HG03558 (cell line): Measurements from ENCODE around the gene KISS1.

Experiments used
- ATAC-seq: cut with Tn5 transposase; IDR thresholded peaks from one replicate; pipeline ENCODE4 v1.9.1; 2021; ENCODE audit warnings: moderate number of reproducible peaks; ENCODE audit not compliant: unreplicated experiment; ENCODE audit errors: extremely low read depth

KISS1 gene

DNA sequence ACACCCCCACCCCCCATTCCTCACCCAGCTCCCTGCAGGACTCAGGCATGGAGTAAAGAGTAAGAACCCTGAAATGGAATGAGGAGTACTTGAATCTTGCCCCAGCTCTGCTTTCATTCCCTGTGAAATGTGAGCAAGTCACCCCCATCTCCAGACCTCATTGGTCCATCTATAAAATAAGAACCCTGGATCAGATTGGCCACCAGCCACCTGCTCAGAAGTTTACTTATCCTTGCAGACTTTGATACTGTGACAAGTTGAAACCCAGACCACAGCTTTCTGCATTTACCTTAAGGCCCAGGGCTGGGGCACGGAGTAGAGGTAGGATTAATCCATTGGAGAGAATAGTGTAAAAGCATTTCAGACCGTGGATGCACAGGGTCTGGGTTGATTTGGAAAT lies 2.2 kb downstream of the KISS1 start:
- ATAC-seq, result no peak

DNA sequence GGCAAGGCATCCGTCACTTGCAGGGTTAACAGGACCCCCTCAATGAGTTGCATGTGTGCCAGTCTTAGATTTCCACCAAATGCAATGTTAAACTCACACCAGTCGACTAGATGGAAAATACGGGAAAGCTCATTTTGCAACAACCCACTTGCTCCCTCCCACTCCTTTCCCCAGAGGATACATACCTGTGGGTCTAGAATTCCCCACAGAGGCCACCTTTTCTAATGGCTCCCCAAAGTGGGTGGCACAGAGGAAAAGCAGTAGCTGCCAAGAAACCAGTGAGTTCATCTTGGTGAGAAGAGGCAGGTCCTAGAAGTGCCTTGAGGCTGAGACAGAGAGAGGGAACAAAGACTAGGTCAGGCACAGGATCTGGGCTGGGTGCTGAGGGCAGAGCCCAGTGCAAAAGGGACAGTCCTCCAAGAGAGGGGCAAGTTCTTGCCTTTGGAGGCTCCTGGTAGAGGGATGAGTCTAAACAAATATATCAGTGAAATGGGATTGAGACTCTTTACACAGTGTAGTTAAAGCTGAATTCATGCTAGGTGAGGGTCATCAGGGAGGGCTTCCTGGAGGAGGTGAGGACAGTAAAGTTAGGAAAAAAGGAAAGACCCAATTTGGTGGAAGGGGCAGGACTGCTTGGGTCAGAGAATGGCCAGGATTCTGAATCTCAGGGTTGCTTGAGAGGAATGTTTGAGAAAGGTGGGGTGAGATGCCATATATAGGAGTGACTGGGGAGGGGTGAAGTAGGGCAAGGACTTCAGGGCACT lies 3.5 kb downstream of the KISS1 start:
- ATAC-seq, result no peak

DNA sequence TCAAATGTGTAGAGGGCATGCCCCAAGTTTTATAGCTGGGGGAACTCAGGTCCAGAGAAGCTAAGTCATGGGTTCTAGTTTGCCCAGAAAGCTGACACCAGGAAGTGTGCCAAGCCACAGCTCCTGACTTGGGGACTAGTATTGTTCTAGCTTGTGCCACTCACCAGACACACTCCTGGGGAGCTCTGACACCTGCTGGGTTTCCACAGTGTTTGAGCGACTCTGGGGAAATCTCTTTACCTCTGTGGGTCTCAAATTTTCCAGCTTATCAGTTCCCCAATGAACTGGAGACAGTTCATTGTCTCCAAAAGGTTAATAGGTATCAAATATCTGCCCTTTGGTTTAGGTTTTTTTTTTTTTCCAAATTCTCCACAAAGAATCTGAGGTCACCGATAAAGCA lies 4.2 kb downstream of the KISS1 start:
- ATAC-seq, result no peak

DNA sequence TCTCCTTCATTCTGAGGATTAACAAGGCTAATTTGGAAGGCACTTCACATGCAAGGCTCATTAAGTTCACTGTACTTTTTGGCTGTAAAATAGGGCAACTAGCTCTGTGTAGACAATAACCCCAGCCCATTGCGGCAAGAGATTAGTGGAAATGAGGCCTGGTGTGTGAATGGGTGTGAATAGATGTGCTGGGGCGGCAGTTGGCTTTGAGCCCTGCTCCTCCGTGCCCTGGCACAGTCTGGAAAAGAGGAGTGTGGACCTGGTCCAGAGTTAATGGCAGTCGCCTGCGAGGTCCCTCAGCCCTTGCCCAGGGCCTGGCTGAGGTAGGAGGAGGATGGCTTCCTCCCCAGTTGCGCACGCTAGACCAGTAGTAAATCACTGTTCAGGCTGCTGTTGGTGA lies 4.8 kb downstream of the KISS1 start:
- ATAC-seq, result no peak

DNA sequence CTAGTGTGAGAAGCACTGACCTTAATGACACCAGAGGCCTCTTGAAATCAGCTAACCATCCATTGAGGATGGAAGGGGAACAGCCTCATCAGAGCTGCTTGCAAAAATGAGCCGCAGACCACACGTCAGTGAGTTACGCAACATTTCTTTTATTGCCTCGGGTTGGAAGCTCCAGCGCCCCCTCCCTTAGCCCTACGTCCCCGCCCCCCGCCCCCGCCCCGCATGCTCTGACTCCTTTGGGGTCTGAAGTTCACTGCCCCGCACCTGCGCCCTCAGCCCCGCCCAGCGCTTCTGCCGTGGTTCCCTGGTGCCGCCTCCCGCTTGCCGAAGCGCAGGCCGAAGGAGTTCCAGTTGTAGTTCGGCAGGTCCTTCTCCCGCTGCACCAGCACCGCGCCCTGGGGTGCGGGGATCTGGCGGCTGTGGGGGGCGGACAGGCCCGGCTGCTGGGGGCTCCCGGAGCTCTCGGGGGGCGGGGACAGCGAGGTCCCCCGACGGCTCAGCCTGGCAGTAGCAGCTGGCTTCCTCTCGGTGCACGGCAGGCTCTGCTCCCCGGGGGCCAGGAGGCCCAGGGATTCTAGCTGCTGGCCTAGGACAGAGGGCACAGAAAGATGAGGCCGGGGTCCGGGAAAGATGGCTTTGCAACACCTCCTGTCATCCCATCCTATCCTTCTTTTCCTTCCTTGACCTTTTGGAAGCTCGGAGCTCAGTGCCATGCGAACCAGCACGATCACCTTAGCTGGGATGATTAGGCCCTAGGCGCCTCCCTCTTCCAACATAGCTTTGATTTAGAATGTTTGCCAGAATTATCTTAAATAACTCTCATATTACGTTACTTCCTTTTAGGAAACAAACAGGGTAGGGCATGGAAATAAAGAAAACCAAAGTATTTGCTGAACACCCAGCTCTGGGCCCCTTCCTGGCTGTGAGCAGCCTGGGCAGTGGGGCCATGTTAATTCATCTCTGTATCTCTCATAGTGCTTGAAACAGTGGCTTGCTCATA lies 5.8 kb downstream of the KISS1 start:
- ATAC-seq, result no peak

DNA sequence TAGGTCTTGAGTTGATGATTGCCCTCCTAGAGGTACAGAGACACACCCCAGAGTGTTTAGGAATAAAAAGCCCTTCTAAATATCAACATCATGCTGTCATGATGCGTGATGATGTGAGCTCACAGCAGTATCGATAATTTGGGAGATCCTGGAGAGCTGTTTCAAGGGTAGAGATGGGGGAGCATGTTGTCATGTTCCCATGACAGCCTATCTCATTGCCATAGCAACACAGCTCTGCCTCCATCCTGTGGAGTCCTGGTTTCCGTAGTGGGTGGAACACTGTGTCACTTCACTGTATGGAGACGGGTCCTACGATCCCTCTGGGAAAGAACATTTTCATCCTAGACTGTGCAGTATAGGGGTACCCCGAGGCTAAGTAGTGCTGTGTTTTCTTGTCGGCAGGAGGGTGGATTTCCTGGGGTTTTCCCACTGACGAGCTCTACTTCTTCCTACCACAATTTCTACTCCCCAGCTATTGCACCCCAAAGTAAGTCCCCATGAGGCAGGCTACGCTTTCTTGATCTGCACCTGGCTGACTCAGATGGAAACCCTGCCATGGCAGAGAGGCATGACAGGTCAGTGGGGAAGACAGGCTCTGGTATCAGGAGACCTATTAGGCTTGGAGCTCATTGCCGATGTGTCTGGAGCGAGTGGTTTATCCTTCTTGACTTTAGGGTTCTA lies 7.2 kb downstream of the KISS1 start:
- ATAC-seq, result no peak

DNA sequence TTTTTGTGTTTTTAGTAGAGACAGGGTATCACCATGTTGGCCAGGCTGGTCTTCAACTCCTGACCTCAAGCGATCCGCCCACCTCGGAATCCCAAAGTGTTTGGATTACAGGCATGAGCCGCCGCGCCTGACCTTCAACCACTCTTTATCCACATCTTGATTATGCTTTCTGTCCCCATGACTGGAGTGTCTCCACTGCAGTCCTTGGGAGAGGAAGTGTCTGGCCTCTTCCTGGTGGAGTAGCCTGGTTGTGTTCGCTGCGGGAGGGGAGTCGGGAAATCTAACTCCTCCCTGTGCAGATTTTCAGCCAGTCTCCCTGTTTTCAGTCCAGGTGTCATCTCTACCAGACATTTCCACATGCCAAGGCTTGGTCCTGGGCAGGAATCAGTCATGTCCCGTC lies 9.7 kb downstream of the KISS1 start:
- ATAC-seq, result no peak

DNA sequence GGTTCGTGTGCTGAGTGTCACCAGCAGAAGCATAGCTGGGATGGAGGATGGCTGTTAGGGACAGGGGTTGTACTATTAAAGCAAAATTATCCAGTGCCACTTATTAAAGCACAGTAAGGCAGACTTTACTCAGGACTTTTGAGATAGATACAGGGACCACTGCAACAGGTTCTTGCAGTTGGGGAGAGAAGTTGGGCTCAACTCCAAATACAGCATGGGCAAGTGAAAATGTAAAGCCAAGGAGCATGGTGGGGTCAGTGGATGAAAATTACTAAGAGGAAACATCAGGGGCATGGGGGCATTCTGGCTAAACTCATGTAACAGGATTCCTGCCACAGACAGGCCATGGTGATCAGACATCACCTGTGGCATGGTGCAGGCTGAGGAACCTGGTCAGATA lies 15.2 kb downstream of the KISS1 start:
- no peak for ATAC-seq

DNA sequence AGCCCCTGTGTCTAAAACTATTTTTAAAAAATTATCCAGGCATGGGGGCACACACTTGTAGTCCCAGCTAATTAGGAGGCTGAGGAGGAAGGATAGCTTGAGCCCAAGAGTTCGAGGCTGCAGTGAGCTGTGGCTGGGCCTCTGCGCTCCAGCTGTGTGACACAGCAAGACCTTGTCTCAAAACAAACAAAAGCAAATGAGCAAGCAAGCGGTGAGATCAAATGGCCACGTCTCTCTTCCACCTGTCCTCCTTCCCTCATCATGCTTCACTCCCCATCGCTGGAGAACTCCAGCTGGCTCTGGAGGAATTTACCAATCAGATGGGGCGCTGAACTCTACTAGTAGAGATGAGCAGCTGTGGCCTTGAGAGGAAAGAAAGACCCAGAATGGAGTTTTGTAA lies 16.2 kb downstream of the KISS1 start:
- ATAC-seq, result no peak

DNA sequence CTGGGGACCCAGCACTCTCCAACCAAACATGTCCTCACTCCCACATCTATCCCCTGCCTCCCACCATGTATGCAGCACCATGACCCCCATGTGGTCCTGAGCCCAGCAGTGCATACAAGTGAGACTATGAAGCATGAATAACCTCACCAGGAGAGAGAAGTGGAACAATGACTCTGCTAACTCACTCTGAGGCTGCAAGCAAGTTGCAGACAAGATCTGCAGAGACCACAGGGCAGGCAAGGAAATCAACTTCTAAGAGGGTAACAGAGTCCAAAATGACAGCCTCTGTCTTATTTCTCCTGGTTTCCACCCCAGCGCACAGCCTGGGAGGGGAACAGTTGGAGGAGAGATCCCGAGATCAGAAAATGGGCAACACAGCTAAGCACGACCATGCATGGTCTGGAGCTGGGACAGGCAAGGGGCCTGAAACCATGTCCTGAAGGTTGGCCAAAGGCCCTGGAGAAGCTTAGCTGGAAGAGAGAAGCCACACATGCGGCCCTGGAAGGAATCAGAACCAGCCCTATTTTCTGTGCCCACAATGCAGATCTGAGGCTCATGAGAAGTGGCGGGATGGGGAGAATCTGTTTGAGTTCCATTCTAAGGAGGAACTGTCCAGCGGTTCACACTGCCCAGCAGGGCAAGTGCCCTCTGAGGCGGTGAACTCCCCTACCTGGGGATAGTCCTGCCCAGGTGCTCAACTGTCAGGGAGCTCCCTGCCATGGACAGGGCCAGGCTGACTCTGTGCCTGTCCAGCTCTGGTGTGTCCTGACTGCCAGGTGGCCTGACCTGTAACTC lies 17.6 kb downstream of the KISS1 start:
- no peak for ATAC-seq

DNA sequence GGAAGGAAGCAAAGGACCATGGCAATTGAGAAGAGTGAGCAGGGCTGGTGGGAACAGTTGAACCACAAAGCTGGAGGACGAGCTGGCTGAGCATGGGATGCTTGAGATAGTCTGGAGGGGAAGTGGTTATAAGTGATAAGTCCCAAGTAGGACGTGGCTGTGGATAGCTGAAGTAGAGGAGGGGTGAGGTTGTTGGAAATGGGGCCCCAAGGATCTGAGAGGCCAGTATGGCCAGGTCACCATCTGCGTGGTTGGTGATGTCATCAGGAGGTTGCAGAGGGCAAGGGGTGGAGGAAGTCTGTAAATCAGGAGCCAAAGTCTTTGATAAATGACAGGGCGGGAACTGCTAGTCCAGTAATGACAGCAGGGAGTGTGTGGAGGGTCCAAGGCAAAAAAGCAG lies 19.2 kb downstream of the KISS1 start:
- ATAC-seq, result no peak

DNA sequence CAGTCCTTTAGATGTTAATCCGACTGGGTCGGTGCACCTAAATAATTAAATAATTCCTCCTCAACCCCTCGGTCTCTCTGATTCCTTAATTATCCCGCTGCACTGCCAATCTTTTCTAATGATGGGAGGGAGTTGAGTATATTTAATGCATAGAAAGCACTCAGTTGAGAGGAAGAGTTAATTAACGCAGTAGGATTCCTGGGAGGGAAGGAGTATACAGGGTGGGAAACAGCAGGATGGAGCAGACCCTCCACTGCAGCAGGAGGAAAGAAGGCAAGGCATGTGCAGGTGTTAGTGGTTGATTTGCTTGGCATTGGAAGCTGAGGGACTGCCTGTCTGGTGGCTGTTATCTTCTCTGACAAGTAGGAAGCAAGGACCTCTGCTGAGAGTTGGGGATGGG lies 20.2 kb downstream of the KISS1 start:
- ATAC-seq, result no peak

DNA sequence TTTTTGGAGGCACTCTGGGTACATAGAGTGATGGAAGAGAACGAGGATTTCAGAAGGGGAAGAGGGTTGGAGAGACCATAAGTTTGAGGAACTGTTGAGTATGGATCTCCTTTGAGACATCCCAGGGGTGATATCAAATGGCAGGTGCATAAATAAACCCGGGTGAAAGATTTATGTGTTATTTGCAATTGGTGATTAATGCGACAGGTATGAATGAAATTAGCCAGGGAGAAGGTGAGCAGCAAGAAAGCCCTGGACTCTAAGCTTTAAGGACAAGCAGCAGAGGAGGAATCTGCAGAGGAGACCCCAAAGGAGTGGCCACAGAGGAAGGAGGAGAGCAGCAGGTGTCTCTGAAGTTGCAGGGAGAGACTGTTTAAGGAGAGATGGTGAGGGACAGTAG lies 21.3 kb downstream of the KISS1 start:
- ATAC-seq, result no peak

DNA sequence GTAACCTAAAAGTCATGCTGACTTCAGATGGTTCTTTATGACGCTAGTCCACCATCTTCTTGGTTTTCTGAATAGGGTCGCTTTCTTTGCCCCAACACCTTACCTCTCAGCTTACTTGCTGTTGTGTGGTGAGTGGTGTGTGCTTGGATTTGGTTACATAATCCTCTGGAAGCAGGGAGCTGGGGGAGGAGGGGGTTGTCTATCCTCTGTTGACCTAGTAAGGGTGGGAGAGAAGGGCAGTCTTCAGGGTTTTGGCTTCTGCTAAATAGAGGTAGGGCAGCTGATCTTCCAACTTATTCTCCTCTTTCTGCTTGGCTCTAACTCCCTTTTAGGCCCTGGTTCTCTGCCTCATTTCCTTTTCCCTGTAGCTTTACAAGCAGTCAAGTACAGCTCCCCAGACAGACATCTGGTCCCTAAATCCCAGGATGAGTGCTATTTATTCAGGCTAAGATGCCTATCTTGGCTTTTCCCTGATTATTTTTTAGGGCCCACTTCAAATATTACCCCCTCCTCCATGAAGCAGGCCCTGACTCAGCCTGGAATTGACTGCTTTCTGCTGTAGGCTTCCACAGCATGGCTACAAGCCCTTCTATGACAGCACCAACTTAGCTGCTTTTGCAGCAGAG lies 23.8 kb downstream of the KISS1 start:
- ATAC-seq, result no peak

DNA sequence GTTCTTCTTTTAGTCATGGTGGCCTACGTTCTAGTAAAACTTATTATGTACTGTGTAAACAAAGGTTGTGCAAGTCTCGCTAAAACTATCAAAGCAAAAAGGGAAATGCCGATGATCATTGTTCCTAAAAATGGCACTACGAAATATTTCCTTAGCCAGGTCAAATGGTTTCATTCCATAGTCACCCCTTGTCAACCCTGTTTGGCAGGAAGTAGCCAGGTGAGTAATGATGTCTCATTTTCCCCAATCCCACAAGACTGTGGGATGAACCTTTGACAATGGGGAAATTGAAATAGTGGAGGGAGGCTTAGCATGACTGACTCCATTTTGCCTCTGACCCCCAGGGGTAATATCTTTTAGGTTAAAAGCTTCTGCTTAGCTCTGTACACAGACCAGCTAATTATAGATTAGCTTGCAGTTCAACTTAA lies 24.5 kb downstream of the KISS1 start:
- no peak for ATAC-seq

DNA sequence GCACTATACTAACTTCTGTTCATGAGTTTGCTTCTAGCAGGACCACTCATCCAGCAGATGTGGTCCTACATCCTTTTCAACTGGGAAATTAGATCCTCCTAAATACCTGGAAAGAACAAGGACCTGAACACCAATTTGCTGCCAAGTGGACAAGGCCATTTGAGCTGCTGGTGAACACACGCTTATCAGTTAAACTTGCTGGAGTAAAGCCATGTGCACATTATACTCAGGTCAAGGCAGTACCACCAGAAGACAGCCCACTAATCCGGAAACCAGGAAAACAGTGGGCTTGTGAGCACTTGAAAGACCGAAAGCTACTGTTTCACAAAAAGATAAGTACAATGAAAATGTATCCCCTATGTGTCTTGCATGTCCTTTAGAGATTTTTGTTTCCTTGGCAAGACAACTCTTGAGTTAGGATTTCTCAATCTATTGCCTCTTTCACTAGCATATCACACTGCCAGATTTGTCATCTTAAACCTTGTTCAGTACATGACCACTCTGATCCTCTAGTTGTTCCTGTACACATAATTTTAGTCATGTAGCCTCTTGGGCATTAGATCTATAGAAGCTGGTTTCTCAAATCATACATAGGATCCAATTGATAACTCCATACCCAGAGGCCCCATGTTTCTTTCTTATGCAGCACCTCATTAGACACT lies 25.7 kb downstream of the KISS1 start:
- no peak for ATAC-seq

DNA sequence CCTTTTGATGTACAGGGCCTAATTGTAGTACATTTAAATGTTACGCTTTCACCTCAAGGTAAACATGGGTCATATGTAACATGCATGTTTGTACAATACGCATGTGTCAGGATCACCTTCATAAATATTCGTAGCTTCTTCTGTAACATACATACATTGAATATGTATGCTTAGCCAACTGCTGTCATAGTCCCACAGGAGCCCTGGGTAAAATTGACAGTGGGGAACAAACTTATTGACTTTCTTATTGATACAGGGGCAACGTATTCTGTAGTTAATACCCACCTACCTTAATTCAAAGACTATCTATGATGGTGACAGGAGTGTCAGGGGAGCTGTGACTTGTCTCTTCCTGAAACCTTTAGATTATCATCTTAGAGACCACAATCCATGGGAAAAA lies 26.4 kb downstream of the KISS1 start:
- no peak for ATAC-seq

DNA sequence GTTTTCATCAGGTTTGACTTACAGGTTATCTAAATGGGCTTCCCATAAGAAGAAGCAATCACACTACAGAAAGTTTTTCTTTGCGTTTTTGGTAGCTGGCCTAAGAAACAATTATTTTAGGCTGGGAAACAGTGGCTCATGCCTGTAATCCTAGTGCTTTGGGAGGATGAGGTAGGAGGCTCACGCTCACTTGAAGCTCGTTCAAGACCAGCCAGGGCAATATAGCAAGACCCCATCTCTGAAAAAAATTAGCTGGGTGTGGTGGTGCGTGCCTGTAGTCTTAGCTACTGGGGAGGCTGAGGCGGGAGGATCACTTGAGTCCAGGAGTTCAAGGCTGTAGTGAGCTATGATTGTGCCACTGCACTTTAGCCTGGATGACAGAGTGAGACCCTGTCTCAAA lies 28.6 kb downstream of the KISS1 start:
- ATAC-seq, result no peak

DNA sequence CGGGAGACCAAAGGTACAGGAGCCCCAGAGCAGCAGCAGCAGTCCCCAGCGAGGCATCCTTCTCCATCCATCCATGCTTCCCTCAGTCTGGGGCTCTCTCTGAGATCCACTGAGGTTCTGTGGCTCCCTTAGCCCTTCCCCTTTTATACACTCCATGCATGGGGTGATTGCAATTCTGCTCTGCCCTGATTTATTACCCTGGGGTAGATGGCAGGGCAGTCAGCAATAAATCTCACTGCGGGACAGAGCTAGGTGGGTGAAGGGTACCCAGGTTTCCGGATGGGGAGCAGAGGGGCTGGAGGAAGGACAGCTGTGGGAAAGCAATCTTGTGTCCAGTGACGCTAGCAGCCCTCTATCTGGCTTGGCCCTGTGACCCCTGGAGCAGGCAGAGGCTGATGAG lies 30.1 kb downstream of the KISS1 start, which contains the start of gene REN:
REN (minus strand) TSS at position 119 of the 400 bp plus-strand sequence; CDS start at position 75, 44 bp downstream.
- ATAC-seq, result no peak
